ENCODE results near the gene FAM53B.

Gene FAM53B

DNA sequence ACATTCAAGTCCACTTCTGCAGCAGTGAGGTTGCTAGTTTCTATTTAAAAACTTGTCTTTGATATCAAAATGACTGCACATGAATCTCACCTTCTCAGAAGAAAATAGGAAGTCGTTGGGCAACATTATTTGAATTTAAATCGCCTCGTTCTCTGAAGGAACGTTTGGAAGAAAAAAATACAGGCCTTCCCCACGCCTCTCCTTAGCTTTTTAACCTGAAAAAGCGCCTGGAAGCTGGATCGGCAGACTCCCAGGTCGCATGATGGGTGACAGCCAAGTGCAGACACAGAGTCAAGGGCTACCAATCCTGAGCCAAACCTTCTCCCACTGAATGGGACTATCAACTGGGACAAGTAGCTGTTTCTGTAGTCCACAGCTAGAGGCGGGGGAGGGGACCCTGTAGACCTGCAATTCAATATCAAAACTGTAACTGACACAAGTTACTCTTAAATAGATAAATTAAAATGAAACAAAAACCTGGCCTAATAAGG is 2.2 kb downstream of the FAM53B start:
- DNase-seq, result no peak

DNA sequence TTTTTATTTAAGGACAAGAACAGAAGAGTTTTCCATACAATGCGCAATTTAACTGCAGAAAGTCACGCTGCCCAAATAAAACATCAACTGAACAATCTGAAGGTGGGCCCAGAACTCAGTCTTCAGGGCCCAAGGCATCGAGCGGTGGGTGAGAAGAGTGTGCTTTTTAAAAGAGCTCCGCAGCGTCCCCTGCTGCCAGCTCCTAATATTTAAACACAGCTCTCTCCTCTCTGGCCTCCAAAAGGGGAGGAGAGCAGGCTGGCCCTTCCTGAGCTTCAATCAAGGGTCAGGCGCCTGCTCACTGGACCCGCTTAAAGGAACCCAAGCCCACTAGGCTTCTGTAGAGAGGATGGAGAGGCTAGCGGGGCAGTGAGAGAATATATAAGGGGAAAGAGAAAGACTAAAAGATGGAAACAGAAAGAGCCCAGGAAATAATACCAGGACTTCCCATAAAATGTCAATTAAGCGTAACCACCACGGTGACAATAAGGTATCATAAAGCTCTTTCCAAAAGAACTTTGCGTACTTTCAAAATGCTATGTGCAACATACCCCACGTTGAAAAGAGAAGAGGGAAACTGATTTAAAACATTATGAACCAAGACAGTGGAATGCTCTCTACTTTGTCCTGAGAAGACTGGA is 2.8 kb downstream of the FAM53B start:
- peak; percentile 68 for DNase-seq

DNA sequence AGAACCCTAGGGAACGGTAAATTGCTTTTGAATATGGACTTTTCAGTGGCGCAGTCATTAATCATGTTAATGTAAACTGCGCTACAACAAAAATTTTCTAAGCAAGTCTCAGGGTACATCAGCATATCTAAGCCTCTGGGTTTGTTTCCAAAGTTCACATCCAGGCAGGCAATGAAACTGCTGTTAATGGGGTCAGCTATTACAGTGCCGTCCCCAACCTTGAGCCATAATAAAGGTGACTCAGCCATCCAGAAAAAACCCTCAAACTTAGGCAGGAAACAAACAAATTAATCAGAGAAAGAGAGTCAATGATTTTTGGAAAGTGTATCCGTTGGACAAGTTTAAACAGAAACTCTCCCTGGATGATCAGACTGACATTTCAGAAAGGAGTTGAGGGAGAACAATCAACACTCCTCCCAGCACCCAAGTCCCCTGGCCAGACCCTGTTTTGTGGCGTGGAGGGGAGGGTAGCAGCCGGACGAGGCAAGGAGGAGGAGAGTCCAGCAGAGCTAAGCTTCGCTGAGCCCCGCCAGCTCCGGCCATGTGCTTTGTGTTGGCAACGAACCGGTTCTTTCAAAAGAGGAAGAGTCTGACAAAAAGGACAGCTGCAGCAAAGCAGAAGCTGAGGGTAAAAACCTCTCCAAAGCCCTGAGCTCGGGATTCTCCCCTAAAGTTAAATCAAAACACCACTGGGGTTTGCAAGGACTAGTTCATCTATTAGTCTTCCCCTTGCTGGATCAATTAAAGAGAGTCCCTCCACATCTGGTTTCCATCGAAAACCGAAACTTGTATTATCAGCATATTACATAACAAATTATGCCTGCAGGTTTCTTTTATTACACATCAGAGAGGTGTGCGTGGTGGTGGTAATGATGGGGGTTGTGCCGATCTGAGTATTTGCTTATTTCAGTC is 3.6 kb downstream of the FAM53B start:
- peak; percentile 62 for DNase-seq

DNA sequence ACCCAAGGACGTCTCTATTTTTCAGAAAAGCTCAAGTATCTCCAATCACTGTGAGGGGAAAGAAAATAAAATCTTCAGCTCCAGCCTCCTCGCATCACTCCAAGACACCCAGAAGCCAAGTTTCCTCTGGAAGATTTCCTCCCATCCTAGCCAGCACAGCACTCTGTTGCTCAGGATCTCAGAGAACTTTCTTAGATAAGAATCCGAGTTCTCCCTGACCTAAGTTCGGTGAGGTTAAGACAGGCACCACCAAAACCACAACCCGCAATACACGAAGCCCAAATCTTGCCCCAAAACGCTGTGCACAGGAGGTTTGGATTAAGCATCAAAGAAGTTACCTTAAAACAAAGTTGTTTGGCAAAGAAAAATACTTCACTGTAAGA is 4.2 kb downstream of the FAM53B start:
- no peak for DNase-seq

DNA sequence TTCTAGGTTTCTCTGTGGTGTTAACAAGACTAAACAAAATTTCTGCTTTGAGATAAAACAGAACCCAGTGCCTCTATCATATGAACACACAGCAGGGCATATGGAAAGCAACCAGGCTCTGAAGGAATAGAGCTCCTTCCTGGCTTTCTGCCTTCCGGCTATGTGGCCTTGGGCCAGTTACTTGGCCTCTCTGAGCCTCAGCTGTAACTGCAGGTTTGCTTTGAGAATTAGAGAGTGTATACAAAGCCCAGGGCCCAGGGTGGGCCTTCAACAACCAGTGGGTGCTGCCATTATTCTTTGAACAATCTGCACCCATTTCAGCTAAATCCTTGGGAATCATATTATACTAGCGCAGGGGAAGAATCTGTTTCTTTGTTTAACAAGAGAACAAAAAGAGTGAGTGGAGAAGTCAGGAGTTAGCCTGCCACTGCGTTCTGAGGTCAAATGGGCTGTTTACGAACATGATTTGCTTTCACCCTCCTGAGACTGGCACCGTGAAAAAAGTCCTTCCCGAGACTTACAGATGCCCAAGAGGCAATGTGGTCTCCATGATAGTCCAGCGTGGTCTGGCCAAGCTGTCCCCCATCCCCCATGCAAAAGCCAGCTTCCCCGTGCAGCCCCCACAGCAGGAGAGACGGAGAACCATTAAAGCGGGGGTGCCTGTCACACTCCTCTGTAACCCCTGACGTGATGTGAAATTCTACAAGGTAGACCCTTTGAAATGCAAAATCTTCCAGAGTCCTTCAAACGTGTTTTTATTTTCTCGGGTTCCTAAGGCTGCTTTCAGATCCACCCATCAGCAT is 4.9 kb downstream of the FAM53B start:
- DNase-seq, result no peak

DNA sequence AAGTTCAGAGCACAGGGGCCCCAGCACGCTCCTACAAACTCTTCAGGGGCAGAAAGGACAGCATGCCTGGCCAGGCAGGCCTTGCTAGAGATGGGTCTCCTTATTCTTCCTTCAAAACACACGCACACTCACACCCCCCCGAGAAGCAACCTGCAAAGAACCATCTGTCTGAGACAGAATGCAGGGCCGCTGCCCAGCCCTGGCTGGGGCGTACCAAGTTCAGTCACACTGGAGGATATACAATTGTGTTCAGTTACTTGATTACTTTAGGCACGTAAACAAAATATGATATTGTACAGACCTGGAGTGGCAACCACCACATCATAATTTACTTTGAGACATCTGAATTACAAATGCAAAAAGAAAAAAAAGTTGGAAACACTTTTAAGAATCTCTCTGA is 5.7 kb downstream of the FAM53B start:
- DNase-seq, result no peak

DNA sequence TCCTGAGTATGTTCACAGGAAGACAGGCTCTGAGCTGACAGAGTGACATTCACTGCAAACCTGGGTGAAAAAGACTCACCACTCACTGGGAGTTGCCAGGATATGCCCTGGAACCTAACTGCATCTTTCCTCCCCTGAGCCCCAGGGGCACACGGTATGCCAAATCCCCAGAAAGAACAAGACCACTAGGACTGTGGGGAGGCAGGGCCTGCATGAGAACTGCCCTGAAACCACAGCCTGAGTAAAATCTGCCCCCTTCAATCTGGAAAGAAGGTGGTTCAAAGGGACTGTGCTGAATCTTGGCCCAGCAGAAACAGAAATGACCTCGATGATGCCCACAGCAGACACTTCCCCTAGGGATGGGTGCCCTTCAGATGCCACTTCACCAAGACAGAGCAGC is 6.5 kb downstream of the FAM53B start:
- DNase-seq, result no peak

DNA sequence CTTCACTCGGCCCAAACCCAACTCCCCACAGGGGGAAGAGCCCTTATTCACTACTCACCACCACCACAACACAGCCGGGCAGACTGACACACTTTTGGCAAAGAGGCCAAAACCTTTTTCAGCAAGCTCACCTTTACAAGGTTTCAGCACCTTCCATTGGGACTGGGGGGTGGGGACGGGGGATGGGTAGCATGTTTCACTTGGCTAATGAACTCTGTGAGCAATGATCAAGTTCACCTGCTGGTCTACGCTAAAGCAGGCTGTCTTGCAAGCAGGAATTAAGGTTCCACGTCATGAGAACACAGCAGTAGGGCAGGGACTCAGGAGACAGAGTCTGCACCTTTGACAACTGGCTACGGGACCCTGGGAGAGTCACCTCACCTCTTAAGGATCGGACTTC is 7.0 kb downstream of the FAM53B start:
- no peak for DNase-seq

DNA sequence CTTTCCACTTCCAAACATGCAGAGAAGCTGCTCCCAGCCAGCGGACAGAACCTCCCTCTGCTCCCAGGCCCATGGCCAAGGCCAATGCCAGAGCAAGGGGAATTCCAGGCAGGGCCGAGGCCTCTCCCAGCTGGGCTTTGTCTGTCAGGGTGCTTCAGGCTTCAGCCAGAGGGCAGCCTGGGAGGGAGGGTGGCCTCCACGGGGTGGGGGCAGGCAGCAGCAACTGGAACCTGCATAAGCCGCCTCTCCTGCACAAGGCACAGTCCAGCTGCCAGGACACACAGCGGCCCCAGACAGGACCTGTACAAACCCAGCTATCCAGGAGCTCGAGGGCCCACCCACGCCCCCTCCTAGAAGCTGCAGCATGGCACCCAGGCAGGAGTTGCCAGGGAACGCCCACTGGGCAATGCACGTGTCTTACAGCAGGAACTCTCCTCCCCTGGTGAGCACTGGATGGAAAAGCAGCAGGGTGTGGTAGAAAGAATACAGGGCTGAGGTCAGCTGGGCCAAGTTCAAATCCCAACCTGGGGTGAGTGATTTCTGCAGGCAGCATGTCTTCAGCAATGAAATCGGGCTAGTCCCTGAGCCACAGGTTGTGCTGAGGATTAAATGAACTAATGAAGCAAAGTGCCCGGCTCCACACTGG is 7.6 kb downstream of the FAM53B start:
- peak; percentile 27 for DNase-seq

DNA sequence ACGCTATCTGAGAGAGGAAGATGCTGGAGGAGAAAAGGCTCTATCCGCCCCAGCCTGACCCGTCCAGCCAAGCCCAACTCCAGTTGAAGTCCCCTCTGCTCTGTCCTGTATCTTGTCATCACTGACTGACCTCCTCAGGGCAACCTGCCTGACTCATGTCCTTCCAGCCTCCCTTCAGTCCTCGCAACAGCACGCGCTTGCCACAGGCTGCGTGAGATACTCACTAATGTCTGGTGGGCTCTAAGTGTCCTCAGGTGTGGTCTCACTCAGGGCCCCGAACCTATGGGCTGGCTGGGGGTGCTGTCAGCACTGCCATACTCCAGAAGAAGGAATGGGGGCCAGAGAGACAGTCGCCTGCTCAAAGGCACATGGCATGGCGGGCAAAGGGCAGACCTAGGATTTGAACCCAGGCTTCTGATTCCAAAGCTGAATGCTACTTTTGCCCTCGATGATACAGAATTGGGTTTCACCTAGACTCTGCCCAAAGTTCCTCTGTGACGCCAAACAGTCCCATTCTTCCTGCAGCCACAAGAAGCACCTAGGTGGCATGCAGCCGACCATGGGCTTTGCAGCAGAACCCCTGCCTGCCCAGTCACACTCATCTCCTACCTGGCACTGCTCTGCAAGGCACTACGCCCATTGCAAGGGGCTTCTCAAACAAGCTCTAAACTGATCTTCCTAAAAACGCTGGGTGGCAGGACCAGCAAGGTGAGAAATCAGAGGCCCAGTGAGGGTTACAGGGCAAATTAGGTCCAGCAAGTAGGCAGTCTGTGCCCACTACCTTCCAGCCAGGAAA is 8.5 kb downstream of the FAM53B start:
- DNase-seq, result no peak

DNA sequence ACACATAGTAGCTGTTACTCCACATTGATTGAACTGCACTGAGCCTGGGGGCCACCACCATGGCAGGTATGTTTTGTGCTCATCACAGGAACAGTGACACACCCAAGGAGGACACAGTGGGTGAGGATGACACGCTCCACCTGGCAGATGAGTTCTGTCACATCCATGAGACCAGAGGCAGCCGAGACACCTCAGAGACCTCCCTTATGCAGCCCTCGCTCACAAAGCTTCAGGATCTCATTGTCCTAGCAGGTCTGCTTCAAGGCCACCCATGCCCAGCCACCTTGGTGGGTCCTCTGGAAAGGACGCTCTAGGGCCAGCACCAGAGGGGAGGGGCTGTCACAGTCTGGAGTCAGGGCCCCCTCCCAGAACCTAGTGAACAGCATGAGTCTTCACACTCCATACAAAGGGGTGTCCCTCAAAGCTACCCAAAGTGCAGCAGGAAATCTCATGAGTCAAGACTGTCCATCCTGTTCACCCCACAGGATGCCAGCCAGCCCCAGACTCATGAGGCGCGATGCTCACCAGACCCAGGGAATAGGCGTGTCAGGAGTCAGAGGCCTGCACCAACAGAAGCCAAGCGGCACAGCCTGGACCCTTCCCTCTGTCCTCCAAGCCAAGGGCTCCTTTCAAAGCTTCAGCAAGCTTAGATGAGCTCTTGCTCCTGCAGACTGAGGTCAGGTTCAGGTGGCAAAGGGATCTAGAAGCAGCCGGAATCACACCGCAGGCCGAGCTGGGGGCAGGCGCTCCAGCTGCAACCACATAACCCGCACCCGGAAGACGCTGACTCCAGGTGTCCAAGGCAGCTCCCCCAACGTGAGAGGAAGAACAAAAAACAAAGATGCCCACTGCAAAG is 9.6 kb downstream of the FAM53B start:
- no peak for DNase-seq

DNA sequence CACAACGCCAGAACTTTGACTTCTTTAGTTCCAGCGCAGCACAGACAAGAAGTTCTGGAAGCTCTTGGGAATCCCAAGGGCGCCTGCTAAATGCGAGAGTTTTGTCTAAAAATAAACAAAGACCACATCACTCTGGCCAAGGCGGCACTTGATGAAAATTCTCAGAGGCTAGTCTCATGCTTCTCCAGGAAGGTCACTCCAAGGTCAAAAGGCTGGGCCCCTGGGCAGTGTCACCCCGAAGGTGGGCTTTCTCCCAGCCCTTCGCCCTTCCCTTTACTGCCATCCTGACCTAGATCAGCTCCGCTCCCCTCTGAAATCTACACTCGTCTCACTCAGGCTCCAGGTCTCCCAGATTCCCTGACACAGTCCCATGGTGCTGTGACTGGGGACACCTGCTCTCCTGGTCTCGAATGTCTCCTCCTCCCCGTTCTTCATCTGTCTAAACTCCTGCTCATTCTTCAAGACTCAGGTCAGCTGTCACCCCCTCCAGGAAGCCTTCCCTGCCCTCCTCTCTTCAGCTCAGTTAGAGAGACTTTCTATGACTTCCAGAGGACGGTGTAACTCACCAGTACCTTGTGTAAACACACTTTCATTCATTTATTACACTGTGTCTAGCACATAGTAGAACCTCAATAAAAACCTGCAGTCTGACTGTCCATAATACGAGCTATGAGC is 10.5 kb downstream of the FAM53B start:
- no peak for DNase-seq

DNA sequence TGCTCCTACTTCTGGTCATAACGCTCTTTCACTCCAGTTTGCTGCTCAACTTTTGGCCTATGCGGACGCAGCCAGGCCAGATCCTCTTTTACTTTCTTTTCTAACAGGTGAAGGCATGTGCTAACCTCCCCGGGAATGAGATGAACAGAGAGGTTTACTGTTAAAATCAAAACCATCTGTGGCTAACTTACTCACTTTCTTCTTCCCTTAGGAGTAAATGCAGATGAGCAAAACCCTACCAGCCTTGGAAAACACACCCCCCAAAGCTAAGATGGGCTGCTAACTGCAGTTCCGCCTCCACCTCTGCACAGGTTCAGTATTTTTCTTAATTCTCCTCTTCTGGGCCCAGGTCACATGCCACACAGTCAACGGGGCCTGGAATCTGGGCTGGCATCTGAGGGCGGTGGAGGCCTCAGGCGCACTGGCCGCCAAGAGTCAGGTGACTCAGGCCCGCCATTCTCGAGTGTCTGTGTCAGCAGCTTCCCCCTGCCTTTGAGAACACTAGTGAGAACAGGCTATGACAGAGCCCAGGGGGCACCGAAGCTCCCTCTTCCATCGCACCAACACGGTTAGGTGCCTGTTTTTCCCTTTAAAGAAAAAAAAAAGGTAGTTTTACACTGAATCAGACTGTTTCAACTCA is 11.1 kb downstream of the FAM53B start:
- DNase-seq, result peak; percentile 53

DNA sequence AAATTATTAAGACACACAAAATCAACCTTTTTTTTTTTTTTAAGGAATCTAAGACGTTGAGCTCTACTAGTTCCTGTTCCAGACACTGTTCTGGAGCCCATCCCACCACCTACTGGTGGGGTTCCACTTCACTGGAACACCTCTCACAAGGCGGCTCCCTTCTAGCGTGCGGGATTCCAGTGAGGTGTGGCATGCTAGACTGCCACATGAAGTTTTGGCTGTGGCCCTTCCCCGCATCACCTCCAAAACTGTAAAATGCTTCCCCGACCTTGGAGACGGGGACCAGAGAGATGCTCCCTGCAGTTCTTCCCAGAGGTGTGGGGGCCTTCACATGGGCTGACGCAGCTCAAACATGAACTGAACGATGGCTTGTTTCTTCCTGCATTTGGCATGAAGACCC is 12.6 kb downstream of the FAM53B start:
- DNase-seq, result no peak

DNA sequence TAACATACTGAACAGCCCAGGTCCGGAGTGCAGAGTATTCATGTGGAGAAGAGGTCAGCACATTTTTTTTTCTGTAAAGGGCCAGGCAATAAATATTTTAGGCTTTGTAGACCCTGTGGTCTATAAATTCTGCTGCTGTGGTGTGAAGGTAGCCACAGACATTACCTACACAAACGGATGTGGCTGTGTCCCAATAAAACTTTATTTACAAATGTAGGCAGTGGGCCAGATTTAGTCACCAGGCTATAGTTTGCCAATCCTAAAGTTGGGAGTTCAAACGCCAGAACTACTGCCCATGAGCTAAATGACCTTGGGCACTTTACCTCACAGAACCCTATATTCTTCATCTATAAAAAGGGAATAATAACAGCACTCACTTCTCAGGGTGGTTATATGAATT is 13.4 kb downstream of the FAM53B start:
- no peak for DNase-seq

DNA sequence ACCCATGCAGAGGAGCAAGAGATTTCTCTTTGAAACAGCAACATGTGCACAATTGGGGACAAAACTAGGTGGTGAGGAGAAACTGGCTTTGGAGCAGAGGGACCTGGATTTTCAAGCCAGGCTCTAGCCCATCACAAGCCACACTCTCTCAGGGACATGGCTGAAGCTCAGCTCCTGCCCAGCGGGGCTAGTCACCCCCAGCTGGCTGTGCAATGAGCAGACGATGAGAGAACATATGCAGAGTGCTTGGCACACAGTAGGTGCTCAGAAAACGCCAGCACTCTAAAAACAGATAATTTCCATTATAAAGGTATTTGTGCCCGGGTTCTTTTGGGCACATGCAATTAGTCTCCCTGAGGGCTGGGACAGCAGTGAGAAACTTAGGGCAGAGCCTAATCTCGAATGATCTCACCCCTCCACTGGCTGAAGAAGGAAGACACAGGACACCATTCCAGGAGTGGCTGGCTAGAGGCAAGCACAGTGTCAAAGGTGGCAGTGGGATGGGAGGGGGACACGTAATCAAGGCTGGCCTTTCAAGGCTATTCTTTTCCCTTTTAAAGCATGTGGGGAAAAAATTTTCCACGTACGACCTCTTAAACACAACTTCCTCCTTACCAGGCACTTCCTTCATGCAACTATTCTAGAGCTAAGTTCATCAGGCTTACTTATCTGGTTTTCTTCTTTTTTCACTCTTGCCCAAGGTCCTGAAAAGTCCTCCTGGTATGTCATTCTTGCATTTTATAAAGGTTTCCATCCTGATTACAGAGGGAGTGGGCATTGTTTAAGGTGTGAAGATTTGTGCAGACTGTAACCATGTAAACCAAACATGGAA is 15.1 kb downstream of the FAM53B start:
- DNase-seq, result no peak

DNA sequence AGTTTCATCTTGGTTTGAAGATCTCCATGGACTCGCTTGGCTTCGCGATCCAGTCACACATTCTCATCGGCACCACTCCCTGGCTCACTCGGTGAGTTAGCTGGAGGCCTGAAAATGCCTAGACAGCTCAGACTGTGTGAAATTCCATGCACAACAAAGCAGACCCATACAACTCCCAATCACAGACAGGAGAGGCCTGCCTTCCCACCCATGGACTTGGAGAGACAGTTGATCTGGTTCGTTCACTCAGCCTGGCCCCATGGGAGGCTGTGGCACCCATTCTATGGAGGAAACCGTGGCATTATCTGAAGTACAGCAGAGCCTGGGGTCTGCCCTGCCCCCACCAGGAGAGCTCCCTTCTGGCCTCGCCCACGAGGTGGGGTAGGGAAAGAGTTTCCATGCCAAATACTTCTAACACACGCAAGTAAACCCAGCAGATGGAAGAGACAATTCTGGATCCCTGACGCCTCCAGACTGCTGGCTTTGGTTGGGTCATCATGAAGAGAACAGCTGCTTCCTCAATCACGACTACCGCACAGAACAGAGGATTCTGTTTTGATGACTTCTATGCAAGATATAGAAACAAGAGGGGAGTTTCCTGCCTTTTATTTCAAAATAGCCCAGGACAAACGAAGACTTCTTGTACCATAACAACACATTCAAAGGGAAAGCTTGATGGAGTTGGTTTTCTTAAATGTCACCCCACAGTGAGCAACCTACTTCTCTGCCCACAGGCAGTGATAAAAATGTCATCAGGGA is 15.9 kb downstream of the FAM53B start:
- no peak for DNase-seq

DNA sequence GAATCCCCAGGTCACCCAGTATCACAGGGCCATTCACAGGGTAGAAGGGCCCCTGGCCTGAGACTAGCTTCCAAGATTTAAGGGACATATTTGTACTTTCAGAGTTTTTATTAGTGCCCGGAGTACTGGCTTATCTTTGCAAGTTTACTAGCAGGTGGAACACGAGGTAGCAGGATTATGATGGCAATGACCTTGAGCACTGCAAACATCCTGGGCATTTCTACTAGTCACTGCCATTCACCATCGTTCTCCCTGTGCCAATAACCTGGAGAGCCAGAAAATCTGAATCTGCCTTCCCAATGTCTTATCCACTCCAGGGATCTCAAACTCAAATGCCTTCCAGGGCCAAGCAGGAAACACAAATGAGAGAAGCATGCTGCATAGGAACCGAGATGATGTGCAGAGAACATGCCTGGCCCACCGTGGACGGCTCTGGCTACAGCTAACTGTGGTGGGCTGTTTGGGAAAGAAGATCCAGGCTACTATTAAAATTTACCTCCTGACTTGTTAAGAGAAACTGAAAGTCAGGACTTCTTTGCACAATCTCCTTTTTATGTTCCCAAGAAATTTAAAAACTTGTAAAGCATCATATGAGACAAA is 16.7 kb downstream of the FAM53B start:
- DNase-seq, result no peak
